Measurements from ENCODE around the gene LEFTY2. TPM values are rescaled to one million over a fixed set of nuclear protein-coding genes. Genes with fewer than 3 reads are reported as not detected.
"Not testable (repeated sequence)": the region's sequence is repeated elsewhere in the genome, so short reads cannot be mapped to it uniquely, and the experiment has no call there.

The LEFTY2 gene
- total RNA-seq, 2 donors from 2014 or later = 0.70 to 0.90 TPM

- H3K9me3 ChIP-seq = no peaks in the 10 kb centered on the region
- no peak overlapping the region for H3K27ac ChIP-seq
- H3K27me3 ChIP-seq = no peaks in the 10 kb centered on the region
- peaks cover 43% of the 10 kb centered on the region for H3K36me3 ChIP-seq
- H3K4me1 ChIP-seq = peaks cover 0 to 3% of the 10 kb centered on the region in 2 donors
- peak; percentile 43 for DNase-seq (ENCODE audit: low spot score)
- no peak overlapping the region for H3K4me3 ChIP-seq
- TF ChIP-seq CTCF (IDR thresholded peaks at IDR 0.05) = no peak
Measured at GRCh38 chr1:225977937-225978748, 37.1 kb upstream of the LEFTY2 start.

GRCh38 chr1:225975146-225975545, 34.1 kb upstream of the LEFTY2 start:
- H3K36me3 ChIP-seq = peaks cover 14% of the 10 kb centered on the region
- not testable (repeated sequence) for H3K9me3 ChIP-seq, H3K4me1 ChIP-seq, H3K27ac ChIP-seq, H3K27me3 ChIP-seq, H3K4me3 ChIP-seq
- peak; percentile 30 for DNase-seq (ENCODE audit: low spot score)

GRCh38 chr1:225974454-225974853, 33.4 kb upstream of the LEFTY2 start:
- Histone ChIP-seq H3K36me3 (peaks cover 8% of the 10 kb centered on the region), H3K27me3 (no peaks in the 10 kb centered on the region), H3K27ac (no peak overlapping the region), H3K4me3 (no peak overlapping the region), H3K4me1 (peaks cover 0 to 3% of the 10 kb centered on the region in 2 donors), H3K9me3 (no peaks in the 10 kb centered on the region)
- TF ChIP-seq CTCF (IDR thresholded peaks at IDR 0.05) = no peak
- DNase-seq (ENCODE audit: low spot score) = peak; percentile 50

- DNase-seq (ENCODE audit: low spot score) = peak; percentile 18
- Histone ChIP-seq H3K4me3 (no peak overlapping the region), H3K36me3 (no peaks in the 10 kb centered on the region), H3K27me3 (no peaks in the 10 kb centered on the region), H3K27ac (no peak overlapping the region), H3K4me1 (peaks cover 0 to 3% of the 10 kb centered on the region in 2 donors), H3K9me3 (no peaks in the 10 kb centered on the region)
- no peak for TF ChIP-seq CTCF (IDR thresholded peaks at IDR 0.05)
Measured at GRCh38 chr1:225973158-225973557, 32.1 kb upstream of the LEFTY2 start.

- H3K4me3 ChIP-seq = no peak overlapping the region
- H3K36me3 ChIP-seq = no peaks in the 10 kb centered on the region
- peaks cover 0 to 3% of the 10 kb centered on the region in 2 donors for H3K4me1 ChIP-seq
- no peaks in the 10 kb centered on the region for H3K27me3 ChIP-seq
- TF ChIP-seq CTCF (IDR thresholded peaks at IDR 0.05) = no peak
- H3K27ac ChIP-seq = no peak overlapping the region
- H3K9me3 ChIP-seq = no peaks in the 10 kb centered on the region
- peak; percentile 47 for DNase-seq (ENCODE audit: low spot score)
Measured at GRCh38 chr1:225972344-225973152, 31.5 kb upstream of the LEFTY2 start.

GRCh38 chr1:225970592-225971157, 29.7 kb upstream of the LEFTY2 start:
- H3K9me3 ChIP-seq, H3K27me3 ChIP-seq, H3K36me3 ChIP-seq, H3K27ac ChIP-seq, H3K4me3 ChIP-seq, H3K4me1 ChIP-seq: not testable (repeated sequence)
- DNase-seq (ENCODE audit: low spot score) = peak; percentile 36

- not testable (repeated sequence) for DNase-seq (ENCODE audit: low spot score); H3K36me3 ChIP-seq; H3K9me3 ChIP-seq; H3K27me3 ChIP-seq; H3K4me1 ChIP-seq; H3K4me3 ChIP-seq; H3K27ac ChIP-seq
Measured at GRCh38 chr1:225969751-225970150, 28.7 kb upstream of the LEFTY2 start.
